Measurements from ENCODE around the gene MAP1LC3A. TPM values are rescaled to one million over a fixed set of nuclear protein-coding genes. Genes with fewer than 3 reads are reported as not detected.
A peak's percentile ranks its signal among the peaks of the same experiment; 100 is the strongest.
"Not testable (repeated sequence)": the region's sequence is repeated elsewhere in the genome, so short reads cannot be mapped to it uniquely, and the experiment has no call there.

MAP1LC3A gene
- total RNA-seq, 1 donor from 2014 or later = 71.5 TPM

- peaks cover 58% of the 10 kb centered on the region for H3K4me1 ChIP-seq
- no peak for DNase-seq (ENCODE audit: extremely low spot score in 2 of 2)
- H3K9me3 ChIP-seq = no peaks in the 10 kb centered on the region
- H3K27me3 ChIP-seq = no peaks in the 10 kb centered on the region
- H3K36me3 ChIP-seq = peaks cover 0 to 10% of the 10 kb centered on the region in 2 donors
- intact Hi-C loops (cut with DNase I) = no loop called here
- peak overlapping the region; percentile 97 for H3K27ac ChIP-seq
- peak overlapping the region; percentile 60 to 78 for H3K4me3 ChIP-seq
- no peak for TF ChIP-seq CTCF (IDR thresholded peaks at IDR 0.05)
- no peak for TF ChIP-seq POLR2A (IDR thresholded peaks at IDR 0.05)
- no peak for TF ChIP-seq POLR2AphosphoS5 (IDR thresholded peaks at IDR 0.05; ENCODE audit: insufficient read depth in 1 of 2, low read depth in 1 of 2)
These were observed 41.4 kb upstream of the MAP1LC3A start for GRCh38 chr20:34517114-34517505.

GRCh38 chr20:34518863-34519262 is 39.7 kb upstream of the MAP1LC3A start:
- H3K27ac ChIP-seq; DNase-seq (ENCODE audit: extremely low spot score in 2 of 2); H3K9me3 ChIP-seq; H3K27me3 ChIP-seq; H3K36me3 ChIP-seq; intact Hi-C loops (cut with DNase I); H3K4me3 ChIP-seq: not testable (repeated sequence)
- H3K4me1 ChIP-seq = peaks cover 71% of the 10 kb centered on the region

- intact Hi-C loops (cut with DNase I) = loop anchor here (10.0 kb wide), 1 partner anchor 205 kb away; no protein-coding TSS in a partner anchor
- not testable (repeated sequence) for H3K9me3 ChIP-seq; H3K27ac ChIP-seq; H3K4me3 ChIP-seq; H3K27me3 ChIP-seq; H3K36me3 ChIP-seq; DNase-seq (ENCODE audit: extremely low spot score in 2 of 2)
- peaks cover 76% of the 10 kb centered on the region for H3K4me1 ChIP-seq
These were observed 38.7 kb upstream of the MAP1LC3A start for GRCh38 chr20:34519841-34520240.

GRCh38 chr20:34522969-34523871 is 35.3 kb upstream of the MAP1LC3A start:
- H3K27me3 ChIP-seq = no peaks in the 10 kb centered on the region
- peak in 1 of 2 donors; percentile 81 for DNase-seq (ENCODE audit: extremely low spot score in 2 of 2)
- peaks cover 82% of the 10 kb centered on the region for H3K4me1 ChIP-seq
- peaks cover 0 to 23% of the 10 kb centered on the region in 2 donors for H3K36me3 ChIP-seq
- TF ChIP-seq POLR2A (IDR thresholded peaks at IDR 0.05) (no peak), CTCF (IDR thresholded peaks at IDR 0.05) (peak in 2 of 3 experiments; percentile 8 to 34)
- H3K9me3 ChIP-seq = no peaks in the 10 kb centered on the region
- peak overlapping the region; percentile 78 for H3K27ac ChIP-seq
- H3K4me3 ChIP-seq = no peak overlapping the region
- intact Hi-C loops (cut with DNase I) = loop anchor here (10.0 kb wide), 1 partner anchor 208 kb away; no protein-coding TSS in a partner anchor

- intact Hi-C loops (cut with DNase I) = loop anchor here (10.0 kb wide), 1 partner anchor 210 kb away; no protein-coding TSS in a partner anchor
- Histone ChIP-seq H3K27ac (peak overlapping the region; percentile 78), H3K36me3 (peaks cover 0 to 28% of the 10 kb centered on the region in 2 donors), H3K27me3 (no peaks in the 10 kb centered on the region), H3K4me1 (peaks cover 81% of the 10 kb centered on the region), H3K9me3 (no peaks in the 10 kb centered on the region), H3K4me3 (no peak overlapping the region)
- peak in 1 of 2 donors; percentile 56 for DNase-seq (ENCODE audit: extremely low spot score in 2 of 2)
- TF ChIP-seq POLR2AphosphoS5 (IDR thresholded peaks at IDR 0.05; ENCODE audit: insufficient read depth in 1 of 2, low read depth in 1 of 2) (no peak), CTCF (IDR thresholded peaks at IDR 0.05) (no peak), POLR2A (IDR thresholded peaks at IDR 0.05) (no peak)
These were observed 34.1 kb upstream of the MAP1LC3A start for GRCh38 chr20:34524426-34524825.

- H3K36me3 ChIP-seq = peaks cover 0 to 29% of the 10 kb centered on the region in 2 donors
- H3K4me3 ChIP-seq = no peak overlapping the region
- intact Hi-C loops (cut with DNase I) = loop anchor here (10.0 kb wide), 1 partner anchor 211 kb away; no protein-coding TSS in a partner anchor
- peak in 1 of 2 donors; percentile 85 for DNase-seq (ENCODE audit: extremely low spot score in 2 of 2)
- H3K9me3 ChIP-seq = no peaks in the 10 kb centered on the region
- no peaks in the 10 kb centered on the region for H3K27me3 ChIP-seq
- H3K4me1 ChIP-seq = peaks cover 79% of the 10 kb centered on the region
- no peak for TF ChIP-seq CTCF (IDR thresholded peaks at IDR 0.05)
- TF ChIP-seq POLR2A (IDR thresholded peaks at IDR 0.05) = no peak
- TF ChIP-seq POLR2AphosphoS5 (IDR thresholded peaks at IDR 0.05; ENCODE audit: insufficient read depth in 1 of 2, low read depth in 1 of 2) = no peak
- peak overlapping the region; percentile 78 for H3K27ac ChIP-seq
These were observed 33.2 kb upstream of the MAP1LC3A start for GRCh38 chr20:34525342-34525708.

Measured in vagina (tissue), 2 donors.